Endothelial cell (in vitro differentiated cells): ENCODE results near the gene ZFAND3. TPM values are rescaled to one million over a fixed set of nuclear protein-coding genes. Genes with fewer than 3 reads are reported as not detected.

ENCODE experiments used
- DNase-seq: peaks from one replicate; pipeline ENCODE4 v3.0.0; 2021; ENCODE audit warnings: low spot score
- H3K27ac Mint-ChIP-seq: one replicate; pipeline ENCODE4 v1.8.0; 2021; ENCODE audit warnings: mixed read lengths, inconsistent platforms; ENCODE audit not compliant: unreplicated experiment
- H3K27me3 Mint-ChIP-seq: one replicate; pipeline ENCODE4 v1.8.0; 2021; ENCODE audit warnings: mild to moderate bottlenecking, moderate library complexity, mixed read lengths, inconsistent platforms; ENCODE audit not compliant: unreplicated experiment
- H3K36me3 Mint-ChIP-seq: one replicate; pipeline ENCODE4 v1.8.0; 2021; ENCODE audit warnings: mild to moderate bottlenecking, low read depth, mixed read lengths, inconsistent platforms; ENCODE audit not compliant: unreplicated experiment
- H3K4me1 Mint-ChIP-seq: one replicate; pipeline ENCODE4 v1.8.0; 2021; ENCODE audit warnings: mild to moderate bottlenecking, mixed read lengths, inconsistent platforms; ENCODE audit not compliant: unreplicated experiment
- H3K4me3 Mint-ChIP-seq: one replicate; pipeline ENCODE4 v1.8.0; 2021; ENCODE audit warnings: mild to moderate bottlenecking, mixed read lengths, inconsistent platforms; ENCODE audit not compliant: unreplicated experiment
- H3K9me3 Mint-ChIP-seq: one replicate; pipeline ENCODE4 v1.8.0; 2021; ENCODE audit warnings: mixed read lengths, inconsistent platforms; ENCODE audit not compliant: unreplicated experiment
- CTCF ChIP-seq: fragments of 200-600 bp; sonication (generic); IDR thresholded peaks from one replicate; pipeline ENCODE4 v1.5.0; 2021; ENCODE audit warnings: antibody characterized with exemption; ENCODE audit not compliant: unreplicated experiment
- total RNA-seq: library from RNA; stranded (reverse); fragmentation: NEBNext Ultra II Directional; extraction: Animal tissue kit (Norgen Biotek cat#: 25700); gene quantifications from one replicate; pipeline ENCODE4 v1.2.1, GENCODE V29; 2021; ENCODE audit not compliant: unreplicated experiment

ZFAND3 gene
- total RNA-seq, 1 donor from 2014 or later = 96.3 TPM

- Mint-ChIP-seq H3K27me3 (no peaks in the 10 kb centered on the region), H3K4me3 (no peak overlapping the region), H3K36me3 (no peaks in the 10 kb centered on the region), H3K27ac (no peak overlapping the region), H3K9me3 (no peaks in the 10 kb centered on the region), H3K4me1 (peaks cover 18% of the 10 kb centered on the region)
- DNase-seq = no peak
- TF ChIP-seq CTCF = no peak
Measured at GRCh38 chr6:37980222-37980595, 160.7 kb downstream of the ZFAND3 start.

DNA sequence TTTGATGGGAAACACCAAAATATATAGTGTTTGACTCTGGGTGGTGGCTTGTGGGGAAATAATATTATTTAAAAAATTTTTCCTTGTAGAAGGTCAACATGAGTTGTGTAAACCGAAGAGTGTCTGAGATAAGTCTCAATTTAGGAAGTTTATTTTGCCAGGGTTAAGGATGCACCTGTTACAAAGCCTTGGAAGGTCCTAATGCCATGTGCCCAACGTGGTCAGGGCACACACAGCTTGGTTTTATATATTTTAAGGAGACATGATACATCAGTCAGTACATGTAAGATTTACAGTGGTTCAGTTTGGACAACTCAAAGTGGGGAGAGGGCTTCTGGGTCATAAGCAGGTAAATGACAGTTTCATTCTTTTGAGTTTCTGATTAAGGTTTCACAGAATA lies 162.1 kb downstream of the ZFAND3 start:
- no peaks in the 10 kb centered on the region for H3K36me3 Mint-ChIP-seq
- peaks cover 18% of the 10 kb centered on the region for H3K4me1 Mint-ChIP-seq
- H3K4me3 Mint-ChIP-seq = no peak overlapping the region
- no peaks in the 10 kb centered on the region for H3K9me3 Mint-ChIP-seq
- H3K27ac Mint-ChIP-seq = no peak overlapping the region
- TF ChIP-seq CTCF = no peak
- no peaks in the 10 kb centered on the region for H3K27me3 Mint-ChIP-seq
- no peak for DNase-seq

- H3K4me1 Mint-ChIP-seq = peaks cover 18% of the 10 kb centered on the region
- H3K27me3 Mint-ChIP-seq = no peaks in the 10 kb centered on the region
- DNase-seq = no peak
- no peaks in the 10 kb centered on the region for H3K9me3 Mint-ChIP-seq
- H3K27ac Mint-ChIP-seq = no peak overlapping the region
- no peak for TF ChIP-seq CTCF
- no peak overlapping the region for H3K4me3 Mint-ChIP-seq
- H3K36me3 Mint-ChIP-seq = no peaks in the 10 kb centered on the region
Measured at GRCh38 chr6:37982317-37982716, 162.8 kb downstream of the ZFAND3 start.

DNA sequence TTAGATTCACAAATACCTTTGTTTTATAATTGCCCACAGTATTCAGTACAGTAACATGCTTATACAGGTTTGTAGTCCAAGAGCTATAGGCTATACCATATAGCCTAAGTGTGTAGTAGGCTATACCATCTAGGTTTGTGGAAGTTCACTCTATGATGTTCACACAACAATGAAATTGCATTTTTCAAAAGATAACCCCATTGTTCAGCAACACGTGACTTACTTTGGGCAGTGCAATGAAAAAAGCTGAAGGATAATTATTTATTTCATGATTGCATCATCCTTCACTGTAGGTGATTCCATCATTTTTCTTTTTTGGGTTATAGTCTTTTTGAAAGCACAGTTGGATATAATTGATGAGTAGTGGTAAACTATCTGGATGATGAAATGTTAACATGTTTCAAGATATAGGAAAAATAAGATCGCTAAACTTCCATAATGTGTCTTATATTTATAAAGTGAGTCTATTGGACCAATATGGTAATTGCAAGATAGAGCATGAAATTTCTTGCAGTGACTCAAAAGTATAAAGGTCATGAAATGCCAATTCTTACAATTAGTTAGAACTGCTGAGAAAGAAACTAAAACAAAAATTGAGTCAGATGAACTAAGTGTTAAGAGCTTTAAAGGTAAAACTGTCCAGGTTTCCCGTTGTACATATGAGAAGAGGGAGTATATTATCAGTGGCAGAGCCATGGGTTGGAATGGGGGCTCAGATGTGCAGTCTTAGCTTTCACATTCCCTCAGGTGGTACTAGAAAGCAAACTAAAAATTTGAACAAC lies 164.4 kb downstream of the ZFAND3 start:
- no peak for DNase-seq
- peaks cover 21% of the 10 kb centered on the region for H3K4me1 Mint-ChIP-seq
- no peak overlapping the region for H3K4me3 Mint-ChIP-seq
- no peak overlapping the region for H3K27ac Mint-ChIP-seq
- H3K27me3 Mint-ChIP-seq = no peaks in the 10 kb centered on the region
- TF ChIP-seq CTCF = no peak
- no peaks in the 10 kb centered on the region for H3K9me3 Mint-ChIP-seq
- H3K36me3 Mint-ChIP-seq = no peaks in the 10 kb centered on the region

DNA sequence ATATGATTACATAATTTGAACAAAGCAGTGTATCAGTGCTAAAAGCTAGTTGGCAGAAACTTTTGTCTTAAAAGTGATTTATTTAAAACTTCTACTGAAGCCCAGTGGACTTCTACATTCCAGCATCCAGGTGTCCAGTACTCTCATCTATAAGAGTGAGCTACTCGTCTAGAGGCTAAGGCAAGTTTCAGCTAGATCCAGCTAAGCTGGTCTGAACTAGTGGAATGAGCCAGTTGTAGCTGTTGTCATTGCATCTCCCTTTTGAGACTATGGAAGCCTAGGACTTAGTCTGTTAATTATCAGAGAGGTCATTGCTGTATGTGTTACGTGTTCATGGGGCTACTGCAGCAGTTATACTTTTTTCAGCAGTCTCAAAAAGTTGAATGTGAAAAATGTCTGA lies 165.1 kb downstream of the ZFAND3 start:
- H3K4me1 Mint-ChIP-seq = peaks cover 18% of the 10 kb centered on the region
- H3K4me3 Mint-ChIP-seq = no peak overlapping the region
- H3K27ac Mint-ChIP-seq = no peak overlapping the region
- no peaks in the 10 kb centered on the region for H3K9me3 Mint-ChIP-seq
- TF ChIP-seq CTCF = no peak
- DNase-seq = no peak
- H3K36me3 Mint-ChIP-seq = no peaks in the 10 kb centered on the region
- H3K27me3 Mint-ChIP-seq = no peaks in the 10 kb centered on the region
